HUES48 (cell line): ENCODE data around the gene NECTIN2.
"Not testable (repeated sequence)": the region's sequence is repeated elsewhere in the genome, so short reads cannot be mapped to it uniquely, and the experiment has no call there.

ENCODE experiments used
- H3K27ac ChIP-seq: one replicate; pipeline ENCODE4 v1.7.0; 2013; ENCODE audit warnings: low read depth, low read length, inconsistent platforms
- H3K27me3 ChIP-seq: 2 replicates; pipeline ENCODE4 v1.6.1; 2013; ENCODE audit warnings: mild to moderate bottlenecking, low read length; ENCODE audit not compliant: control insufficient read depth, insufficient read depth
- H3K36me3 ChIP-seq: 2 replicates; pipeline ENCODE4 v1.6.1; 2013; ENCODE audit warnings: low read length; ENCODE audit not compliant: control insufficient read depth, insufficient read depth
- H3K4me1 ChIP-seq: 2 replicates; pipeline ENCODE4 v1.6.1; 2013; ENCODE audit warnings: mild to moderate bottlenecking, low read length; ENCODE audit not compliant: control insufficient read depth, insufficient read depth
- H3K4me3 ChIP-seq: 2 replicates; pipeline ENCODE4 v1.5.1; 2013; ENCODE audit warnings: mild to moderate bottlenecking, low read depth, low read length
- H3K9ac ChIP-seq: 2 replicates; pipeline ENCODE4 v1.6.1; 2013; ENCODE audit warnings: mild to moderate bottlenecking, low read depth, low read length, moderate library complexity
- H3K9me3 ChIP-seq: 2 replicates; pipeline ENCODE4 v1.6.1; 2013; ENCODE audit warnings: low read length; ENCODE audit not compliant: control insufficient read depth, insufficient read depth

NECTIN2 gene

DNA sequence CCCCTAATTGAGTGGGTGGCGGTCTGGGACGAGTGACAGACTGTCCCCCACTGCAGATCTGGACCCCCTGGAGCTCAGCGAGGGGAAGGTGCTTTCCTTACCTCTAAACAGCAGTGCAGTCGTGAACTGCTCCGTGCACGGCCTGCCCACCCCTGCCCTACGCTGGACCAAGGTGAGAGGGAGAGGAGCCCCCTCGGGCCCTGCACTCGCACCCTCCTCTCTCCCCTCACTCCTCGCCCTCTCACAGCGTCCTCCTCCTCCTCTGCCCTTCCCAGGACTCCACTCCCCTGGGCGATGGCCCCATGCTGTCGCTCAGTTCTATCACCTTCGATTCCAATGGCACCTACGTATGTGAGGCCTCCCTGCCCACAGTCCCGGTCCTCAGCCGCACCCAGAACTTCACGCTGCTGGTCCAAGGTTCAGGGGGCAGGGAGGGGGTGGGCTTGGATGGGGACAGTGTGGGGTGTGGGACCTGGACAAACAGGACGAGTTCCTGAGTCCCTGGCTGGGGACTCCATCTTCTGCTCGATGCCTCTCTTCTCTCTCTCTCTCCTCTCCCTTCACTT lies 27.5 kb upstream of the NECTIN2 start:
- H3K9ac ChIP-seq: no peak overlapping the region
- H3K4me3 ChIP-seq: no peak overlapping the region
- peaks cover 6% of the 10 kb centered on the region; the same call in 1 of the 2 replicates for H3K27me3 ChIP-seq
- no peak overlapping the region for H3K27ac ChIP-seq
- H3K36me3 ChIP-seq: peaks cover 33% of the 10 kb centered on the region
- H3K9me3 ChIP-seq: no peaks in the 10 kb centered on the region
- H3K4me1 ChIP-seq: no peaks in the 10 kb centered on the region

- Histone ChIP-seq H3K9me3 (no peaks in the 10 kb centered on the region), H3K27me3 (peaks cover 7% of the 10 kb centered on the region; the same call in 1 of the 2 replicates), H3K36me3 (peaks cover 26% of the 10 kb centered on the region), H3K27ac (no peak overlapping the region), H3K4me1 (no peaks in the 10 kb centered on the region), H3K4me3 (no peak overlapping the region), H3K9ac (no peak overlapping the region)
Observed at GRCh38 chr19:44819246-44819832, 26.8 kb upstream of the NECTIN2 start.

- H3K4me3 ChIP-seq: no peak overlapping the region
- no peak overlapping the region for H3K27ac ChIP-seq
- peaks cover 12% of the 10 kb centered on the region for H3K36me3 ChIP-seq
- H3K9me3 ChIP-seq: no peaks in the 10 kb centered on the region
- peaks cover 19% of the 10 kb centered on the region for H3K27me3 ChIP-seq
- H3K9ac ChIP-seq: no peak overlapping the region
- no peaks in the 10 kb centered on the region for H3K4me1 ChIP-seq
Observed at GRCh38 chr19:44820648-44821609, 25.2 kb upstream of the NECTIN2 start.

- no peak overlapping the region for H3K4me3 ChIP-seq
- no peaks in the 10 kb centered on the region for H3K4me1 ChIP-seq
- H3K27ac ChIP-seq: no peak overlapping the region
- H3K27me3 ChIP-seq: peaks cover 32% of the 10 kb centered on the region
- H3K9ac ChIP-seq: no peak overlapping the region
- peaks cover 12% of the 10 kb centered on the region for H3K36me3 ChIP-seq
- H3K9me3 ChIP-seq: no peaks in the 10 kb centered on the region
Observed at GRCh38 chr19:44822177-44822576, 23.9 kb upstream of the NECTIN2 start.

GRCh38 chr19:44822670-44823372 lies 23.3 kb upstream of the NECTIN2 start:
- Histone ChIP-seq H3K27me3 (peaks cover 34% of the 10 kb centered on the region), H3K9me3 (no peaks in the 10 kb centered on the region), H3K4me1 (no peaks in the 10 kb centered on the region), H3K9ac (no peak overlapping the region), H3K4me3 (no peak overlapping the region), H3K27ac (no peak overlapping the region), H3K36me3 (peaks cover 12% of the 10 kb centered on the region)

DNA sequence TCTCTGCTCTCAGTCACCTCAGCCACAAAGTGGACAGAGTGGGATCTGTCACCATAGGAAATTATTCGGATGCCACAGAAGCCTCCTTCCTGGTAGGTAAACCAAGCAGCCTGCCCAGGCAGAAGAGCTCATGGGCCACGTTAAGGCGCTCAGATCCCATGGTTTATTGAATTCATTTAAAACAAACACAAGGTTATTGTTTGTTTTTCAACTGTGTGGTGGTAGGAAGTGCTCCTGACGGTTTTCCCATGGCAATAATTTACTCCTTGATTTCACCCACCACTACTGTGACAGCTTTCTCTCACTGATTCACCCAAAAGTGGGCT lies 22.8 kb upstream of the NECTIN2 start:
- Histone ChIP-seq H3K4me1 (no peaks in the 10 kb centered on the region), H3K27me3 (peaks cover 34% of the 10 kb centered on the region)

GRCh38 chr19:44824761-44825160 lies 21.3 kb upstream of the NECTIN2 start:
- Histone ChIP-seq H3K27me3 (peaks cover 36% of the 10 kb centered on the region), H3K4me1 (no peaks in the 10 kb centered on the region), H3K4me3 (no peak overlapping the region), H3K27ac (no peak overlapping the region), H3K9ac (no peak overlapping the region), H3K36me3 (peaks cover 4% of the 10 kb centered on the region; the same call in 1 of the 2 replicates), H3K9me3 (no peaks in the 10 kb centered on the region)

More for the DNA sequence above, 22.8 kb upstream of the NECTIN2 start:
- Histone ChIP-seq H3K4me3 (no peak overlapping the region), H3K9me3 (no peaks in the 10 kb centered on the region), H3K27ac (no peak overlapping the region), H3K36me3 (peaks cover 12% of the 10 kb centered on the region), H3K9ac (no peak overlapping the region)

DNA sequence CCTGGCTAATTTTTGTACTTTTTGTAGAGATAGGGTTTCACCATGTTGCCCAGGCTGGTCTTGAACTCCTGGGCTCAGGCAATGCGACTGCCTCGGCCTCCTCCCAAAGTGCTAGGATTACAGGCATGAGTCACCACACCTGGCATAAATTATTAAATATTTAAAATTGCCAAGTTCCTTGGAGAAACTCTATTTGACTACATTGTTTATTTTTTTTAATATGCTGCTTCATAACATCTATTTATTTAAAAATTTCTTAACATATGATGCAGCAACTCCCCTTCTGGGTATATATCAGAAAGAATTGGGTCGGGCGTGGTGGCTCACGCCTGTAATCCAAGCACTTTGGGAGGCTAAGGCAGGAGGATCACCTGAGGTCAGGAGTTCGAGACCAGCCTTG lies 13.2 kb upstream of the NECTIN2 start:
- not testable (repeated sequence) for H3K9ac ChIP-seq, H3K4me3 ChIP-seq, H3K27ac ChIP-seq, H3K4me1 ChIP-seq, H3K9me3 ChIP-seq, H3K36me3 ChIP-seq
- H3K27me3 ChIP-seq: peaks cover 31% of the 10 kb centered on the region

DNA sequence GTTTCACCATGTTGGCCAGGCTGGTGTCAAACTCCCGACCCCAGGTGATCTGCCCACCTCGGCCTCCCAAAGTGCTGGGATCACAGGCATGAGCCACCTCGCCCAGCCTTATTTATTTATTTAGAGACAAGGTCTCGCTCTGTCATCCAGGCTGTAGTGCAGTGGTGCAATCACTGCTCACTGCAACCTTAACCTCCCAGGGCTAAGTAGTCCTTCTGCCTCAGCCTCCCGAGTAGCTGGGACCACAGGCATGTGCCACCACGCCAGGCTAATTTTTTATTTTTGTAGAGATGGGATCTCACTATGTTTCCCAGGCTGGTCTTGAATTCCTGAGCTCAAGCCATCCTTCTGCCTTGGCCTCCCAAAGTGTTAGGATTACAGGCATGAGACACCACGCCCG lies 11.7 kb upstream of the NECTIN2 start:
- not testable (repeated sequence) for H3K9me3 ChIP-seq, H3K36me3 ChIP-seq

DNA sequence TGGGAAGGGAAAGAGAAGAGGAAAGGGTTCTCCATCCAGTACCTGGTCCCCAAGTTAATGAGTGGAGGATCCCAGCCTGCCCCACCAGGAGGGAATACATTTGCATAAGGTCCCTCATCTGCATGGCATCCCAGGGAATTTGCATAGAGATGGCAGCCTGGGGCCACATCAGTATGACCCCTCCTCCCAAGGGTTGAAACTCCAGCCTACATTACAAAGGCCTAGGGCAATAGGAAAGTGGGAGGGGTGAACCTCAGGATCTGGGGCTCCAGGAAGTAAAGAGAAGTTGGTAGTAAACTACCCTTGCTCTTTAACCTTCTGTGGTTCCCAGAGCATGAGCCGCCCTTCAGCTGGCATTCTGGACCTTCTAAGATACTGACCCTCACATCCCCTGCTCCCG lies 6.8 kb upstream of the NECTIN2 start:
- H3K4me3 ChIP-seq: no peak overlapping the region
- no peaks in the 10 kb centered on the region for H3K9me3 ChIP-seq
- no peaks in the 10 kb centered on the region for H3K36me3 ChIP-seq
- peaks cover 9% of the 10 kb centered on the region for H3K27me3 ChIP-seq
- no peak overlapping the region for H3K9ac ChIP-seq
- peaks cover 4% of the 10 kb centered on the region for H3K4me1 ChIP-seq
- H3K27ac ChIP-seq: no peak overlapping the region

More for the DNA sequence above, 11.7 kb upstream of the NECTIN2 start:
- not testable (repeated sequence) for H3K4me1 ChIP-seq, H3K9ac ChIP-seq, H3K4me3 ChIP-seq, H3K27ac ChIP-seq
- peaks cover 31% of the 10 kb centered on the region for H3K27me3 ChIP-seq
